OCI-LY1 (cell line): ENCODE data around the gene CATSPERB.

Experiments
- CTCF ChIP-seq: fragments of 200-600 bp; sonication (generic), shearing (Covaris generic); IDR thresholded peaks from 2 replicates; pipeline ENCODE4 v1.5.1; 2017; ENCODE audit warnings: mild to moderate bottlenecking, antibody characterized with exemption, low read length, moderate library complexity, mixed read lengths
- EZH2 ChIP-seq: fragments of 200-600 bp; sonication (generic), shearing (Covaris generic); IDR thresholded peaks from 2 replicates; pipeline ENCODE4 v1.8.0; 2017; ENCODE audit warnings: borderline replicate concordance, mixed run types, mild to moderate bottlenecking, antibody characterized with exemption, low read length, moderate library complexity, mixed read lengths

- TF ChIP-seq EZH2 (no peak), CTCF (no peak)
Observed at GRCh38 chr14:91743305-91743653, 11.4 kb upstream of the CATSPERB start.
